Epithelial cell of proximal tubule (primary cell): ENCODE measurements around the gene MSI1. TPM values are rescaled to one million over a fixed set of nuclear protein-coding genes. Genes with fewer than 3 reads are reported as not detected.
A peak's percentile ranks its signal among the peaks of the same experiment; 100 is the strongest.

ENCODE experiments used
- DNase-seq: peaks from one replicate; pipeline ENCODE4 v3.0.0-alpha.2; 2011; ENCODE audit warnings: low read depth
- H3K4me3 ChIP-seq: 2 replicates; pipeline ENCODE4 v1.5.1; 2011; ENCODE audit warnings: low read depth, mild to moderate bottlenecking, low read length
- total RNA-seq: library from RNA; depleted of rRNA; stranded (reverse); fragments of >200 nt; gene quantifications from 2 replicates; pipeline ENCODE4 v1.2.3, GENCODE V29; 2015
- TF ChIP-seq, protein P1 (sequence below): conservative IDR thresholded peaks from 2 replicates; pipeline ENCODE4 v1.5.1; 2012; ENCODE audit warnings: low read depth, mild to moderate bottlenecking, low read length

MSI1 gene
- total RNA-seq, 1 donor from 2014 or later = 25.8 TPM

DNA sequence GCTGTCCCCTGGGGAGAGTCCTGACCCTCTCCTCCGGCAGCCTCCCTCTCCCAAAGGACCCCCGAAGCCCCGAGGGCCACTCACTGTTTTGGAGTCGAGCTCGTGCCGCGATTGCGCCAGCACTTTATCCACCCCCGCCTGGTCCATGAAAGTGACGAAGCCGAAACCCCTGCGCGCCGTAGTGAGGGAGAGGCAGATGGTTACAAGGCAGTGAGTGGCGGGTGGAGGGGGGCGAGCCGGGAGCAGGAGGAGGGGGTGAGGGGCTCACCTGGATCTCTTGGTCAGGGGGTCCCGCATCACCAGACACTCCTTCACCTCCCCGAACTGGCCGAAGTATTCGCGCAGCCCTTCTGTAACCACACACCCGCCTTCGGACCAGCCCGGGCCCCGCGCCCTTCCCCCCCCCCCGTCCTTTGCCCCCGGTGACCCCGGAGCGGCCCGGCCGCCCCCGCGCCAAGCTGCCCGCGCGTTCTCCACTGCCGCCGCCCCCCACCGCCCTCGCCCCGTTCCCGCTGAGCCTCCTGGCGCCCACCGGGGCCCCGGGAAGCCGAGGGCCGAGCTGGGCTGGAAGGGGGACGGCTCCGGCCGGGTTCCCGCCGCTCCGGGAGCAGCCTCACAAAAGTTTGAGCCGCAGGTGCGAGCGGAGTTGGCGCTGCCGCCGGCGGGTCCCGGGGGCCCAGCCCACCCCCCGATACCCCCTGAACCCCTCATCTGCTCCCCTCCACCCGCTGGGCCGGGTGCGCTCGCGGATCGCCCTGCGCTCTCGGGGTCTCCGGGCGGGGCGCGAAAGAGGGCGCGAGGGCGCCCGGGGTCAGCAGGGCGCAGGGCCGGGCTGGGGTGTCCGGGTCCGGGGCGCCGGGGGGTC is 808 bp downstream of the MSI1 start:
- TF ChIP-seq, protein P1, sequence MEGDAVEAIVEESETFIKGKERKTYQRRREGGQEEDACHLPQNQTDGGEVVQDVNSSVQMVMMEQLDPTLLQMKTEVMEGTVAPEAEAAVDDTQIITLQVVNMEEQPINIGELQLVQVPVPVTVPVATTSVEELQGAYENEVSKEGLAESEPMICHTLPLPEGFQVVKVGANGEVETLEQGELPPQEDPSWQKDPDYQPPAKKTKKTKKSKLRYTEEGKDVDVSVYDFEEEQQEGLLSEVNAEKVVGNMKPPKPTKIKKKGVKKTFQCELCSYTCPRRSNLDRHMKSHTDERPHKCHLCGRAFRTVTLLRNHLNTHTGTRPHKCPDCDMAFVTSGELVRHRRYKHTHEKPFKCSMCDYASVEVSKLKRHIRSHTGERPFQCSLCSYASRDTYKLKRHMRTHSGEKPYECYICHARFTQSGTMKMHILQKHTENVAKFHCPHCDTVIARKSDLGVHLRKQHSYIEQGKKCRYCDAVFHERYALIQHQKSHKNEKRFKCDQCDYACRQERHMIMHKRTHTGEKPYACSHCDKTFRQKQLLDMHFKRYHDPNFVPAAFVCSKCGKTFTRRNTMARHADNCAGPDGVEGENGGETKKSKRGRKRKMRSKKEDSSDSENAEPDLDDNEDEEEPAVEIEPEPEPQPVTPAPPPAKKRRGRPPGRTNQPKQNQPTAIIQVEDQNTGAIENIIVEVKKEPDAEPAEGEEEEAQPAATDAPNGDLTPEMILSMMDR = no peak
- H3K4me3 ChIP-seq = no peak overlapping the region
- DNase-seq = no peak

DNA sequence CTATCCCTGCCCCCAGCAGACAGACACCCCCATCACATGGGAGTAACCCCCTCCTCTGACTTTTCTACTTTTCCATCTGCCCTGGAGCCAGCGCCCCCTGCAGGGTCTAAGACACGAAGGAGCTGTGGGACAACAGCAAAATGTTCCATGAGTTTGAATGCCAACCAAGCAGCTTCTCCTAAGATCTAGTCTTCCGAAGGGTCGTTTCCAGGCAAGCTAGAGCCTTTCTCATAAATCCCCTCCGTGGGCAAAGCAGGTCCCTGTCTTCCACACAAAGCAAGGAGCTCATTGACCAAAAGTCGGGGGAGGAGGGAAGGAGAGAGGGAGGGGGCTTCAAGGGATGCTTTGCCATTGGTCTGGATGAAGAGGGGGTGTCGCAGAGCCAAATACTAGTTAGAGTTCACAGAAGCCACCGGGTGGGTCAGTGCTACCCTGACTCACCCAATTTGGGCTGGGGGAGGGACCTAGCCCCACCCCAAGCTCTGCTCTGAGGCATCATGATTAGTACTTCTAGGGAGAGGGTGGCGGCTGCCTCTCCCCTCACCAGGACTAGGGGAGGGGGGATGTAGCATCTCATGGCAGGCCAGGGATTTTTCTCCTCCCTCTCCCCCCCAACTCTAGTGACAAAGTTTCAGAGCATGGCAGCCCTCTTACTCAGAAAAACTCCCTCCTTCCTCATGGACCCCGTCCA is 1.6 kb downstream of the MSI1 start:
- DNase-seq = no peak
- H3K4me3 ChIP-seq = no peak overlapping the region

DNA sequence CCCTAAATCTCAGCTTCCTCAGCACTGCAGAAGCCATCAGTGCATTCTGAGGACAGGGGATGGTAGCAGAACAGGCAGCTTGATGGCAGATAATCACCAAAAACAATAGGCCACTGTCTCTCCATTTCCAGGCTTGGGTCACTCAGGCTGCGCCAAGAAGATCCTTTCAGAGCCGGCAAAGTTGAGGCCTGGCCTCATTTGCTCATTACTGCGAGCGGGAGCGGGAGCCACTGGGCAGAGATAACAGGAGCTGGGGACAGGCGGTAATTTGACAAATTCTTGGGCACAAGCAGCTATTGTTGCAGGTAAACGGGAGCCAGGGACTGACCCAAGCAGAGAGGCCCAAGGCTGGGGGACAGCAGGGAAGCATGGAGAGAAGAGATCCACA is 2.1 kb downstream of the MSI1 start:
- DNase-seq = no peak
- H3K4me3 ChIP-seq = no peak overlapping the region
- TF ChIP-seq, protein P1 = no peak

More for the DNA sequence above, 1.6 kb downstream of the MSI1 start:
- TF ChIP-seq, protein P1 = peak; percentile 54

DNA sequence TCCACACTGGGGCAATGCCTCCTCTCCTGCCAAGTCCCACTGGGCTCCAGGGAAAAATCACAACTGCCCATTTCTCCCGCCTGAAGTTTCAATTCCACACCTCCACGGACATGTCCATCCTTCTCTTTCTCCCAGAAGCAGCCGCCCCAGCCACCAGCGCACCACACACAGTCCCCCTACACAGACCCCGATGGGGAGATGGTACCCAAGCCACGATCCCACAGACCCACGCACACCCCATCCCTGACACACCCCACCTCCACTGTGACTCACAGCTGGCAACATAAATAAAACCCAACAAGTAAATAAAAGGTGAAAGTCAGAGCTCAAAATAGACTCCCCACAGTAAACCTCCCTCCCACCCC is 2.6 kb downstream of the MSI1 start:
- TF ChIP-seq, protein P1 = no peak
- DNase-seq = no peak
- H3K4me3 ChIP-seq = no peak overlapping the region

DNA sequence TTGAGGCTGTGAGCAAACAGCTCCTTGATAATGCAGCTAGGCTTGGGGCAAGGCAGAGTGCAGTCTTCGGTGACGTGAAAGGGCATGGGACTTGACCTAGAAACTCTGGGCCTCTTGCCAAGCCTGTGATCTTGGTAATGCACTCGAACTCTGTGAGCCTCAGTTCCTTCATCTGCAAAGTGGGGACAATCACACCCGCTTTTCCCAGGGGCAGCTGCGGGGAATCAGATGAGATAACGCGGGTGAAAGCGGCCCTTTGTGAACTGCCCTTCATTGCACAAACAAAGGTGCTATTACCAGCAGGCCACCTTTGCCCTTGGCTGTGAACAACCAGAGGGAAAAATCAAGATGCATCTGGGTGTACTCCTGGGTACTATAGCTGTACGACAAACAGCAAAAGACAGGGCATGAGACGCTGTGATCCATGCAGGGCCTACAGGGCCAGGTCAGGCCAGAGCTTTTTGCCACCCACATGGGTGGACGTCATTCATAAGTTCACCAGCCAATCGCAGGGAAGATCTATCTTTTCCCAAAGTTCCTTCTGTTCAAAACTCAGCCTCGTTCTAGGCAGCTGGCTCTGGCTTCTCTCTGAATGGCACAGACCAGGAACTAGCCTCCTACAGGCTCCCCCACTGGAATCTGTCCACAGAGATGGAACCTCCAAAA is 3.2 kb downstream of the MSI1 start:
- TF ChIP-seq, protein P1 = no peak
- no peak for DNase-seq
- no peak overlapping the region for H3K4me3 ChIP-seq

DNA sequence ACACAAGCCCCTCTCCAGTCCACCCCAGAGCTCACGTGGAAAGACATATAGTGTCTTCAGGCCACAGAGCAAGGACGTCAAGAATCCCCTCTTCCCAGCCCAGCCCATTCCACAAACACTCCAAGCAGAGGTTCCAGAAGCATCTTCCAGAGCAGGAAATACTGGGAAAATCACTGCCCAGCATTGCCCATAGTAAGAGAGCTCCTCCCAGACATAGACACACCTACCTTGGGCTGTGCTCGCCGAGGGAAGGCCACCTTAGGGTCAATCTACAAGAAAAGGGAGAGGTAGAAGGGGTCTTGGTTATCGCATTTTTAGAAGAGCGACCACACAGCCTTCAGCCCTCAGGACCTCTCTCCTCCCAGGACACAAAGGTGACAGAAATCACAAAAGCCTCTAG is 4.5 kb downstream of the MSI1 start:
- no peak overlapping the region for H3K4me3 ChIP-seq
- DNase-seq = no peak
- TF ChIP-seq, protein P1 = no peak
